SK-N-SH treated with all-trans-retinoic acid at 6 μM for 48 hours (cell line): Measurements from ENCODE around the gene ARHGAP26.

Experiments used
- BACH2 ChIP-seq: fragments of 250-450 bp; sonication (Bioruptor Pico); IDR thresholded peaks from 2 replicates; pipeline ENCODE4 v1.9.0; 2021; ENCODE audit warnings: mild to moderate bottlenecking, borderline replicate concordance
- PPARA ChIP-seq: fragments of 250-450 bp; sonication (Bioruptor Pico); IDR thresholded peaks from 2 replicates; pipeline ENCODE4 v1.5.0; 2020; ENCODE audit warnings: mild to moderate bottlenecking, borderline replicate concordance

DNA sequence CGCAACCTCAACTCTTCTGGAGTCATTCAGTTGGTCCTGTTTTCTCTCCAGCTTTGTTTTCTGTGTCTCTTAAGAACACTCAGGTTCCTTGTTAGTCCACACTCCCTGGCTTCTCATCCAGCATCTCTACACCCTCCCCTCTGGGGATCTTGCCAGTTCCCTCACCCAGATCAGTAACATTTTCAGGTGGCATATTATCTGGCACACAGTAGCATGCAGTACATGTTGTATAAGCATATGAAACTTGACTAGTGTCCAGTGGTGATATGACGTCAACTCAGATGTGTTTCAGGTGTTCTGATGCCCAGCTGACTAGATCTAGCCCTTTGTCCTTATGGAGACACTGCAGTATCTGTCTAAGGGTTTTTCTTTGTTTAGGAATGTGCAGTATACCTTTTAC lies 184.3 kb downstream of the ARHGAP26 start:
- no peak for TF ChIP-seq PPARA (CRISPR knock-in tag)
- no peak for TF ChIP-seq BACH2 (CRISPR knock-in tag)
